K562 treated with DMSO at 1 percent for 48 hours (cell line): ENCODE results near the gene PUS1. TPM values are rescaled to one million over a fixed set of nuclear protein-coding genes. Genes with fewer than 3 reads are reported as not detected.

Experiments used
- total RNA-seq: library from RNA; unstranded; fragments of 300-600 nt; gene quantifications from 2 replicates; pipeline ENCODE4 v1.2.3, GENCODE V29; 2022; ENCODE audit warnings: low replicate concordance; ENCODE audit errors: extremely low read depth

PUS1 gene
- not detected in 2 replicates for total RNA-seq

DNA sequence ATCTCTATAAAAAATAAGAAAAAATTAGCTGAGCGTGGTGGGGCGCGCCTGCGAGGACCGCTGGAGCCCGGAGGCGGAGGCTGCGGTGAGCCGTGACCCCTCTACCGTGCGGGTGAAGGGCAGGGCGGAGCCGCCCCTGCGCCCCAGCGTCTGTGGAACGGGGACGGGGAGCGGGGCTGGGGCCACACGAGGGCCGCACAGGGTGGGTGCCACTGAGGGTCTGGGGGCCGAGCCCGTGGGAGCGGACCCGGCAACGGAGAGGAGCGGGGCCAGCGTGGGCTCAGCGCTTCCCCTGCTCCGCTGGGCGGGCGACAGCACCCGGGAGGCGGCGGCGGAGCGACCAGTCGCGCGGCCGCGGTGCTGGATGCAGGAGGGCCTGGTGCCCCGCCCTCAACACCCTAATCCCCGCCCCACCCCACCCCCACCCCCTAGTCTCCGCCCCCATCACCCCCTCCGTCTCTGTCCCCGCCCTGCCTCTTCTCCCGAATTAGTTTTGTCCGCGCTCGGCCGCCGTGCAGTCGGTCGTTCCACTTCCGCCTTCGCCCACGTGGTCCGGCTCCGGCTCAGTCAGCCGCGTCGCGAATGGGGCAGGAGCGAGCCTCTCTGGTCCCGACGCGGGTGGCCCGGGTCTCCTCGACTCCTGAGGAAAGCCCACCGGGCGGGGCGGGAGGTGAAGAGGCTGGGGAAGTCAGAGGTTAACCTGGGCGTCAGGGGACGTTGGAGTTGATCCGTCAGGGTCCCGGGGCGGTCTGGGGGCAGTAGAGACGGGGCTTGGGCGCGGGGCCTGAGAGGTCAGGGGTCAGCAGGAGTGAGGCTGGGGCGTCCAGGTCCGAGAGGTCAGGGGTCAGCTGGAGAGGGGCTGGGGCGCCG, at the start of gene PUS1:
TSS of gene PUS1 (plus strand) at position 566 of the 870 bp plus-strand sequence. CDS start 447 bp downstream, outside the sequence.

DNA sequence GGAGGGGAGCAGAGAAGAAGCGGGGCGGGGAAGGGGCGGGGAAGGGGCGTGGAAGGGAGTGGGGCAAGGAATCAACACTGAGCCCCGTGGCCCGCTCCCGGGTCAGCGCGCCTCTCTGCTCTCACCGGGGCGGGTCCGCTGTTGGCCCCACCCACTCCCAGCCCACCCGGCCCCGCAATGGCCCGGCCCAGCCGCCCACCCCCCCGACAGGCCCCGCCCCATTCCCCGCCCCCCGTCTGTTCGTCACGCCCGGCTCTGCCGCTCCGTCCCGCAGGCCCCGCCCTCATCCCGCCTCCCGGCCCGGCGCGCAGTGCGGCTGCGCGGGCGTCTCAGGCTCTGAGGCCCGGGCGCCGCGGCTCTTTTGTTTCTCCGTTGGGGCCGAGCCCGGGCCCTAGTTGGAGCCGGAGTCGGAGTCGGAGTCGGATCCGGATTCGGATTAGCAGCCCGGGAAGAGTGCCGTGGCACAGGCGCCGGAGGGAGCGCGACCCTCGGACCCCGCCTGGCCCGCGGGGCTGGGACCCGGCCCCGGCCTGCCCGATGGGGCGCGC, 34.7 kb upstream of the PUS1 start, which contains the start of gene ULK1:
TSS of gene ULK1 (plus strand) at position 310 of the 548 bp plus-strand sequence. CDS start 380 bp downstream, outside the sequence.

GRCh38 chr12:131949431-131950181, 20.5 kb downstream of the PUS1 start, which contains the start of gene EP400:
Gene EP400, plus strand, starts transcription at chr12:131949942. Its CDS starts 10,678 bp downstream, at chr12:131960620.

Other genes starting within 250 kb of the PUS1 start
- not detected in 2 replicates for gene SFSWAP, start 218.2 kb upstream of the PUS1 start, total RNA-seq
- gene MMP17, start 100.9 kb upstream of the PUS1 start, total RNA-seq = not detected in 2 replicates
- gene ULK1, start 34.7 kb upstream of the PUS1 start, total RNA-seq = 111 TPM in 1 of 2 replicates, not detected in the other
- 92.9 TPM in 1 of 2 replicates, not detected in the other for gene EP400, start 20.7 kb downstream of the PUS1 start, total RNA-seq
- gene DDX51, start 215.0 kb downstream of the PUS1 start, total RNA-seq = not detected in 2 replicates
- not detected in 2 replicates for gene NOC4L, start 215.2 kb downstream of the PUS1 start, total RNA-seq